HepG2 (cell line): Measurements from ENCODE around the gene LCORL. TPM values are rescaled to one million over a fixed set of nuclear protein-coding genes. Genes with fewer than 3 reads are reported as not detected.

Experiments used
- BORCS8-MEF2B ChIP-seq: sonication (generic); formaldehyde crosslinking; IDR thresholded peaks from 2 replicates; pipeline ENCODE4 v1.8.0; 2022; ENCODE audit warnings: mild to moderate bottlenecking, missing genetic modification reagents
- EHMT2 ChIP-seq: fragments of 200-600 bp; sonication (generic); IDR thresholded peaks from 2 replicates; pipeline ENCODE4 v1.7.0; 2017; ENCODE audit warnings: antibody characterized with exemption, low read depth, low read length, borderline replicate concordance
- FOXA1 ChIP-seq, 2 experiments: fragments of 450-650 bp in 1 of 2; sonication (generic) in 1 of 2; formaldehyde crosslinking in 1 of 2; IDR thresholded peaks; 2 replicates each; pipeline versions ENCODE4 v1.4.0 to v1.6.1; 2016 to 2020; ENCODE audit warnings: missing genetic modification reagents in 1 of 2
- HMG20A ChIP-seq: IDR thresholded peaks from 2 replicates; pipeline ENCODE4 v1.6.1; 2016; ENCODE audit warnings: borderline replicate concordance
- HNRNPLL ChIP-seq: fragments of 200-400 bp; formaldehyde crosslinking; IDR thresholded peaks from 2 replicates; pipeline ENCODE4 v1.6.1; 2017; ENCODE audit warnings: mild to moderate bottlenecking, low read depth, low read length; ENCODE audit not compliant: poor library complexity, severe bottlenecking
- JUNB ChIP-seq: sonication (generic); formaldehyde crosslinking; IDR thresholded peaks from 2 replicates; pipeline ENCODE4 v1.8.0; 2022; ENCODE audit warnings: missing genetic modification reagents, mild to moderate bottlenecking, borderline replicate concordance
- MEF2D ChIP-seq: sonication (generic); formaldehyde crosslinking; IDR thresholded peaks from 2 replicates; pipeline ENCODE4 v1.5.1; 2020; ENCODE audit warnings: mild to moderate bottlenecking, missing genetic modification reagents
- PHF8 ChIP-seq: sonication (generic); formaldehyde crosslinking; IDR thresholded peaks from 2 replicates; pipeline ENCODE4 v1.5.0; 2020; ENCODE audit warnings: missing genetic modification reagents
- POGZ ChIP-seq: sonication (generic); formaldehyde crosslinking; IDR thresholded peaks from 2 replicates; pipeline ENCODE4 v1.4.0; 2020; ENCODE audit warnings: mild to moderate bottlenecking, missing genetic modification reagents
- SETDB1 ChIP-seq: sonication (generic); formaldehyde crosslinking; IDR thresholded peaks from 2 replicates; pipeline ENCODE4 v1.5.1; 2020; ENCODE audit warnings: missing genetic modification reagents, mild to moderate bottlenecking, borderline replicate concordance
- SIX1 ChIP-seq: sonication (generic); formaldehyde crosslinking; IDR thresholded peaks from 2 replicates; pipeline ENCODE4 v1.4.0; 2020; ENCODE audit warnings: missing genetic modification reagents, borderline replicate concordance
- SKI ChIP-seq: fragments of 450-650 bp; IDR thresholded peaks from one replicate; pipeline ENCODE4 v1.6.1; 2018; ENCODE audit warnings: mild to moderate bottlenecking; ENCODE audit not compliant: partially characterized antibody
- TCF7 ChIP-seq: sonication (generic); IDR thresholded peaks from 2 replicates; pipeline ENCODE4 v1.6.1; 2016; ENCODE audit warnings: antibody characterized with exemption, low read depth
- ZBTB20 ChIP-seq: sonication (generic); formaldehyde crosslinking; IDR thresholded peaks from 2 replicates; pipeline ENCODE4 v1.8.1; 2023; ENCODE audit warnings: missing genetic modification reagents, low read depth, mild to moderate bottlenecking, borderline replicate concordance
- ZBTB37 ChIP-seq: sonication (generic); formaldehyde crosslinking; IDR thresholded peaks from 2 replicates; pipeline ENCODE4 v1.4.0; 2020; ENCODE audit warnings: mild to moderate bottlenecking, missing genetic modification reagents
- ZKSCAN8 ChIP-seq: IDR thresholded peaks from 2 replicates; pipeline ENCODE4 v1.6.1; 2016; ENCODE audit warnings: borderline replicate concordance, missing genetic modification reagents, missing compliant biosample characterization
- ZNF230 ChIP-seq: sonication (generic); formaldehyde crosslinking; IDR thresholded peaks from 2 replicates; pipeline ENCODE4 v1.4.0; 2020; ENCODE audit warnings: mild to moderate bottlenecking, missing genetic modification reagents
- ZNF33A ChIP-seq: sonication (generic); formaldehyde crosslinking; IDR thresholded peaks from 2 replicates; pipeline ENCODE4 v1.5.1; 2020; ENCODE audit warnings: missing genetic modification reagents, mild to moderate bottlenecking, moderate library complexity, borderline replicate concordance
- ZNF34 ChIP-seq: sonication (generic); formaldehyde crosslinking; IDR thresholded peaks from 2 replicates; pipeline ENCODE4 v1.4.0; 2020; ENCODE audit warnings: mild to moderate bottlenecking, missing genetic modification reagents, borderline replicate concordance
- ZNF430 ChIP-seq: sonication (generic); formaldehyde crosslinking; IDR thresholded peaks from 2 replicates; pipeline ENCODE4 v1.9.0; 2021; ENCODE audit warnings: mild to moderate bottlenecking, missing genetic modification reagents
- ZNF7 ChIP-seq: IDR thresholded peaks from 2 replicates; pipeline ENCODE4 v1.6.1; 2016; ENCODE audit warnings: missing biosample characterization, missing genetic modification reagents
- ZNF737 ChIP-seq: sonication (generic); formaldehyde crosslinking; IDR thresholded peaks from 2 replicates; pipeline ENCODE4 v1.5.0; 2020; ENCODE audit warnings: missing genetic modification reagents, mild to moderate bottlenecking, borderline replicate concordance
- polyA plus RNA-seq, 8 experiments: library from polyadenylated mRNA; depleted of rRNA in 3 of 8; stranded (reverse) in 7 of 8; unstranded in 1 of 8; fragments of >200 nt; fragmentation: Illumina TruSeq in 4 of 8; extraction: Trizol in 4 of 8; gene quantifications; 2 replicates each; pipeline versions ENCODE4 v1.2.1 to v1.2.3, GENCODE V29; 2011 to 2016; ENCODE audit warnings: low read depth in 4 of 8, missing spikeins in 1 of 8, mixed read lengths in 1 of 8; ENCODE audit not compliant: insufficient read depth in 1 of 8
- total RNA-seq, 5 experiments: library from RNA; depleted of rRNA; stranded (reverse); fragments of >200 nt; fragmentation: Illumina TruSeq; extraction: Trizol; gene quantifications; 2 replicates each; pipeline ENCODE4 v1.2.3, GENCODE V29; 2016; ENCODE audit warnings: low read depth in 1 of 5
- TF ChIP-seq, protein P1 (sequence below): sonication (generic); formaldehyde crosslinking; IDR thresholded peaks from 2 replicates; pipeline ENCODE4 v1.4.0; 2020; ENCODE audit warnings: missing genetic modification reagents, mild to moderate bottlenecking, borderline replicate concordance
- TF ChIP-seq, protein P2 (sequence below), 2 experiments: fragments of 450-650 bp in 1 of 2; sonication (generic) in 1 of 2; formaldehyde crosslinking; IDR thresholded peaks; 2 replicates each; pipeline versions ENCODE4 v1.5.0 to v1.8.0; 2020 to 2022; ENCODE audit warnings: mild to moderate bottlenecking in 1 of 2, missing genetic modification reagents in 1 of 2
- TF ChIP-seq, protein P3 (sequence below): sonication (generic); formaldehyde crosslinking; IDR thresholded peaks from 2 replicates; pipeline ENCODE4 v1.5.0; 2020; ENCODE audit warnings: missing genetic modification reagents, mild to moderate bottlenecking, borderline replicate concordance
- TF ChIP-seq, protein P4 (sequence below): sonication (generic); formaldehyde crosslinking; IDR thresholded peaks from 2 replicates; pipeline ENCODE4 v1.8.1; 2022; ENCODE audit warnings: mild to moderate bottlenecking, missing genetic modification reagents

LCORL gene
- total and polyA plus RNA-seq, 2 of the 13 experiments (the other 11 are each of a cell fraction or from before 2014, with no cell fraction given): 5.3 to 14.5 TPM

- TF ChIP-seq ZBTB20 (CRISPR knock-in tag): no peak
- no peak for TF ChIP-seq ZNF7 (CRISPR knock-in tag)
- no peak for TF ChIP-seq MEF2D (CRISPR knock-in tag)
- TF ChIP-seq, protein P1, sequence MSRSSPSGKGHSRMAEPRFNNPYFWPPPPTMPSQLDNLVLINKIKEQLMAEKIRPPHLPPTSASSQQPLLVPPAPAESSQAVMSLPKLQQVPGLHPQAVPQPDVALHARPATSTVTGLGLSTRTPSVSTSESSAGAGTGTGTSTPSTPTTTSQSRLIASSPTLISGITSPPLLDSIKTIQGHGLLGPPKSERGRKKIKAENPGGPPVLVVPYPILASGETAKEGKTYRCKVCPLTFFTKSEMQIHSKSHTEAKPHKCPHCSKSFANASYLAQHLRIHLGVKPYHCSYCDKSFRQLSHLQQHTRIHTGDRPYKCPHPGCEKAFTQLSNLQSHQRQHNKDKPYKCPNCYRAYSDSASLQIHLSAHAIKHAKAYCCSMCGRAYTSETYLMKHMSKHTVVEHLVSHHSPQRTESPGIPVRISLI (CRISPR knock-in tag): no peak
- TF ChIP-seq POGZ (CRISPR knock-in tag): peak; percentile 66
- TF ChIP-seq ZNF230 (CRISPR knock-in tag): no peak
- no peak for TF ChIP-seq SKI
- TF ChIP-seq TCF7: peak; percentile 36; the same call in 1 of the 2 replicates
- TF ChIP-seq JUNB (CRISPR knock-in tag): no peak
- TF ChIP-seq ZNF34: no peak
- no peak for TF ChIP-seq SETDB1 (CRISPR knock-in tag)
- no peak for TF ChIP-seq HMG20A
- no peak for TF ChIP-seq BORCS8-MEF2B (CRISPR knock-in tag)
- TF ChIP-seq, protein P2, sequence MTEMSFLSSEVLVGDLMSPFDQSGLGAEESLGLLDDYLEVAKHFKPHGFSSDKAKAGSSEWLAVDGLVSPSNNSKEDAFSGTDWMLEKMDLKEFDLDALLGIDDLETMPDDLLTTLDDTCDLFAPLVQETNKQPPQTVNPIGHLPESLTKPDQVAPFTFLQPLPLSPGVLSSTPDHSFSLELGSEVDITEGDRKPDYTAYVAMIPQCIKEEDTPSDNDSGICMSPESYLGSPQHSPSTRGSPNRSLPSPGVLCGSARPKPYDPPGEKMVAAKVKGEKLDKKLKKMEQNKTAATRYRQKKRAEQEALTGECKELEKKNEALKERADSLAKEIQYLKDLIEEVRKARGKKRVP (CRISPR knock-in tag; IDR thresholded peaks at IDR 0.05): no peak
- TF ChIP-seq, protein P3, sequence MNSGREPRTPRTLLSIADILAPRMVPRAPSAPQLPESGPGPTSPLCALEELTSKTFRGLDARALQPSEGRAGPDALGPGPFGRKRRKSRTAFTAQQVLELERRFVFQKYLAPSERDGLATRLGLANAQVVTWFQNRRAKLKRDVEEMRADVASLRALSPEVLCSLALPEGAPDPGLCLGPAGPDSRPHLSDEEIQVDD: no peak
- peak; percentile 55; the same call in 1 of the 2 replicates for TF ChIP-seq FOXA1 (IDR thresholded peaks at IDR 0.05)
- peak; percentile 44; the same call in 1 of the 2 replicates for TF ChIP-seq FOXA1 (CRISPR knock-in tag; IDR thresholded peaks at IDR 0.05)
- TF ChIP-seq ZKSCAN8 (CRISPR knock-in tag): no peak
- TF ChIP-seq, protein P4, sequence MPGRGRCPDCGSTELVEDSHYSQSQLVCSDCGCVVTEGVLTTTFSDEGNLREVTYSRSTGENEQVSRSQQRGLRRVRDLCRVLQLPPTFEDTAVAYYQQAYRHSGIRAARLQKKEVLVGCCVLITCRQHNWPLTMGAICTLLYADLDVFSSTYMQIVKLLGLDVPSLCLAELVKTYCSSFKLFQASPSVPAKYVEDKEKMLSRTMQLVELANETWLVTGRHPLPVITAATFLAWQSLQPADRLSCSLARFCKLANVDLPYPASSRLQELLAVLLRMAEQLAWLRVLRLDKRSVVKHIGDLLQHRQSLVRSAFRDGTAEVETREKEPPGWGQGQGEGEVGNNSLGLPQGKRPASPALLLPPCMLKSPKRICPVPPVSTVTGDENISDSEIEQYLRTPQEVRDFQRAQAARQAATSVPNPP (CRISPR knock-in tag): no peak
- no peak for TF ChIP-seq SIX1
- TF ChIP-seq ZNF737: no peak
- no peak for TF ChIP-seq EHMT2
- TF ChIP-seq ZBTB37 (CRISPR knock-in tag): peak; percentile 30; the same call in 1 of the 2 replicates
- TF ChIP-seq HNRNPLL: no peak
- TF ChIP-seq ZNF430 (CRISPR knock-in tag): peak; percentile 84
- no peak for TF ChIP-seq ZNF33A (CRISPR knock-in tag)
- TF ChIP-seq PHF8: no peak
Observed at GRCh38 chr4:17859793-17860406, 161.7 kb downstream of the LCORL start (continued).
